Measurements from ENCODE around the gene POC1A. TPM values are rescaled to one million over a fixed set of nuclear protein-coding genes. Genes with fewer than 3 reads are reported as not detected.

Gene POC1A
- total and polyA plus RNA-seq, 12 donors = 0.44 to 3.5 (median 1.1) TPM

DNA sequence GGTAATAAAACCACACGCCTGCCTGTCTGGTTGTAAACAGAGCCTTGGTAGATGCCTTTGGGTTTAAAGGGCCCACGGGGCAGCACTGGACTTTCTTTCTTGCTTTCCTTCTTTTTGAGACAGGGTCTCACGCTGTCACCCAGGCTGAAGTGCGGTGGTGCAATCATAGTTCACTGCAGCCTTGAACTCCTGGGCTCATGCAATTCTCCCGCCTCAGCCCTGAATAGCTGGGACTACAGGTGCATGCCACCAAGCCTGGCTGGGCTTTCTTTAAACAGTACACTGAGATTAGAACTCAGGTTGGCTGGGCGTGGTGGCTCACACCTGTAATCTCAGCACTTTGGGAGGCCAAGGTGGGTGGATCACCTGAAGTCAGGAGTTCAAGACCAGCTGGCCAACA is 42.2 kb downstream of the POC1A start:
- 95 to 97% methylated on average over 6 of the region's 6 CpGs for WGBS, 2 donors
- no peak overlapping the region for H3K4me3 ChIP-seq
- no peak overlapping the region for H3K27ac ChIP-seq
- ATAC-seq = no peak
- TF ChIP-seq, protein P1, sequence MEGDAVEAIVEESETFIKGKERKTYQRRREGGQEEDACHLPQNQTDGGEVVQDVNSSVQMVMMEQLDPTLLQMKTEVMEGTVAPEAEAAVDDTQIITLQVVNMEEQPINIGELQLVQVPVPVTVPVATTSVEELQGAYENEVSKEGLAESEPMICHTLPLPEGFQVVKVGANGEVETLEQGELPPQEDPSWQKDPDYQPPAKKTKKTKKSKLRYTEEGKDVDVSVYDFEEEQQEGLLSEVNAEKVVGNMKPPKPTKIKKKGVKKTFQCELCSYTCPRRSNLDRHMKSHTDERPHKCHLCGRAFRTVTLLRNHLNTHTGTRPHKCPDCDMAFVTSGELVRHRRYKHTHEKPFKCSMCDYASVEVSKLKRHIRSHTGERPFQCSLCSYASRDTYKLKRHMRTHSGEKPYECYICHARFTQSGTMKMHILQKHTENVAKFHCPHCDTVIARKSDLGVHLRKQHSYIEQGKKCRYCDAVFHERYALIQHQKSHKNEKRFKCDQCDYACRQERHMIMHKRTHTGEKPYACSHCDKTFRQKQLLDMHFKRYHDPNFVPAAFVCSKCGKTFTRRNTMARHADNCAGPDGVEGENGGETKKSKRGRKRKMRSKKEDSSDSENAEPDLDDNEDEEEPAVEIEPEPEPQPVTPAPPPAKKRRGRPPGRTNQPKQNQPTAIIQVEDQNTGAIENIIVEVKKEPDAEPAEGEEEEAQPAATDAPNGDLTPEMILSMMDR (IDR thresholded peaks at IDR 0.05) = no peak
- no peaks in the 10 kb centered on the region for H3K27me3 ChIP-seq
- H3K9me3 ChIP-seq = no peaks in the 10 kb centered on the region
- peaks cover 0 to 45% (median 39%) of the 10 kb centered on the region in 9 donors for H3K4me1 ChIP-seq
- DNase-seq = no peak
- intact Hi-C loops (cut with DNase I) = loop anchor here in 2 of 10 donors (5.0 kb wide), 2 partner anchors 55 to 100 kb away; partner anchors contain the start of gene DUSP7 (in 1 of the 2)
- H3K36me3 ChIP-seq = no peaks in the 10 kb centered on the region

DNA sequence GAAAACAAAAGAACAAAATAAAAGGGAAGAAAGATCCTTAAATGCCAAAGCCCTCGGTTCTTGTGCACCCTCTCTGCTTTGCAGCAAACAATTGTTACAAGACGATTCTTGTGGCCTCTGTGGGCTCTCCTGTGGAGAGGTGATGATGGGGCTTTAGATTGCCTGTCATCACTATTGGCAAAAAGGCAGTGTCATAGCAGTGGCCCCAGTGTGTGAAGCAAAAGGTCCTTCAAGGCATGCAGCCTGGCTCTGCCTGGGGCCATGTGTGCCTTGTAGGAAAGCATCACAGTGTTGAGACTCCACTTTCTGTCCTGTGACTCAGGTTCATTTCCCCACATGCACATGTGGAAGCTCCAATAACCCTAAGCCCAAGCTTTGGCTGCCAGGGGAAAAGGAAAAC is 43.7 kb downstream of the POC1A start:
- Histone ChIP-seq H3K27ac (peak overlapping the region in 9 of 10 donors; percentile 1 to 85 (median 59)), H3K9me3 (no peaks in the 10 kb centered on the region), H3K4me1 (peaks cover 0 to 46% (median 39%) of the 10 kb centered on the region in 9 donors), H3K36me3 (no peaks in the 10 kb centered on the region), H3K4me3 (no peak overlapping the region), H3K27me3 (no peaks in the 10 kb centered on the region)
- DNase-seq = no peak
- ATAC-seq = peak in 1 of 8 donors; percentile 18
- intact Hi-C loops (cut with DNase I) = loop anchor here in 3 of 10 donors (2.0 to 5.0 kb wide), 3 partner anchors 53 to 98 kb away; partner anchors contain the start of gene DUSP7 (in 1 of the 3)
- TF ChIP-seq, protein P1 (IDR thresholded peaks at IDR 0.05) = no peak
- WGBS, 2 donors = 40 to 62% methylated on average over 2 of the region's 2 CpGs

DNA sequence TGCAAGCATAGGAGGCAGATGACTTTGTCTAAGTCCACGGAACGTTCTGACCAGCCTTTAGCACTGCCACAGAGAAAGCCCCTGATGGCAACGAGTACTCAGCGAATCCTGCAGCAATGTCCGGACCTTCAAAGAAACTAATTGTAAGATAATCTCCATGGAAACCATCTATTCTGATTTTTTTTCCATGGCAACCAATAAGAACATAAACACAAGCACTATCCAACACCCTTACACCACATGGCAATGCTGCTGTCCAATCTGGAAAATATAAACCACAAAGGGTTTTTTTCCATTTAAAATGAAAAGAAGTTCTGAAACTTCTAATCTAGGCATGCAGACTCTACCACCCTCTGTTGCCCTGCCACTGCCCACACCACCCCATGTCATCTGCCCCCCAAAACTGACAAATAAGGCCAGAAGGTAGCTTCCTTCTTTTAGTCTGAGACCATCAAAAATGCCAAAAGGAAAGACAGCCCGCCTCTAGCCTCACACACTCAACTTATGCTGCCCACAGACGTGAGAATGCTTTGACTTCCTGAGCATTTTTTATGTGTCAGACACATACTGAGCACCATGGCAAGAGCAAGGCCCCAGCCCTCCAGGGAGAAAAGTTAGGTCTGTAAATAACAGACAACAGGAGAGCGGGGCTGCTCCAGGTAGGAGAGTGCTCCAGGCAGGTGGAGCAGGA is 44.5 kb downstream of the POC1A start:
- WGBS, 2 donors = 40 to 52% methylated on average over 8 of the region's 8 CpGs
- H3K27ac ChIP-seq = peak overlapping the region in 8 of 10 donors; percentile 42 to 85 (median 74)

More for the DNA sequence above, 44.5 kb downstream of the POC1A start:
- no peak overlapping the region for H3K4me3 ChIP-seq
- DNase-seq = no peak
- peak in 6 of 8 donors; percentile 5 to 65 (median 53) for ATAC-seq
- no peaks in the 10 kb centered on the region for H3K27me3 ChIP-seq
- TF ChIP-seq, protein P1 (IDR thresholded peaks at IDR 0.05) = no peak
- peaks cover 0 to 46% (median 39%) of the 10 kb centered on the region in 9 donors for H3K4me1 ChIP-seq
- intact Hi-C loops (cut with DNase I) = loop anchor here in 7 of 10 donors (2.0 to 5.0 kb wide), 6 partner anchors 42 to 97 kb away; partner anchors contain the start of gene DUSP7 (in 3 of the 7)
- no peaks in the 10 kb centered on the region for H3K9me3 ChIP-seq
- no peaks in the 10 kb centered on the region for H3K36me3 ChIP-seq
